ENCODE measurements around the gene DAPK3. TPM values are rescaled to one million over a fixed set of nuclear protein-coding genes. Genes with fewer than 3 reads are reported as not detected.

Gene DAPK3
- total RNA-seq, 4 donors from 2014 or later: 192 to 257 (median 235) TPM

GRCh38 chr19:3980353-3981251 is 9.7 kb upstream of the DAPK3 start:
- H3K4me1 ChIP-seq: peaks cover 0 to 68% (median 16%) of the 10 kb centered on the region in 3 donors
- H3K9me3 ChIP-seq: no peaks in the 10 kb centered on the region
- no peaks in the 10 kb centered on the region for H3K27me3 ChIP-seq
- H3K27ac ChIP-seq: peak overlapping the region in 2 of 4 donors; percentile 9 to 96
- H3K36me3 ChIP-seq: peaks cover 4 to 85% of the 10 kb centered on the region in 2 donors
- WGBS, 2 donors (ENCODE audit: low coverage in 1 of 2): 50% methylated on average over 2 of the region's 31 CpGs; no CpG with 5 or more reads in 1 of the 2 donors
- TF ChIP-seq EP300 (IDR thresholded peaks at IDR 0.05) (no peak), POLR2AphosphoS5 (IDR thresholded peaks at IDR 0.05) (no peak), POLR2A (IDR thresholded peaks at IDR 0.05) (no peak)
- TF ChIP-seq, protein P1, sequence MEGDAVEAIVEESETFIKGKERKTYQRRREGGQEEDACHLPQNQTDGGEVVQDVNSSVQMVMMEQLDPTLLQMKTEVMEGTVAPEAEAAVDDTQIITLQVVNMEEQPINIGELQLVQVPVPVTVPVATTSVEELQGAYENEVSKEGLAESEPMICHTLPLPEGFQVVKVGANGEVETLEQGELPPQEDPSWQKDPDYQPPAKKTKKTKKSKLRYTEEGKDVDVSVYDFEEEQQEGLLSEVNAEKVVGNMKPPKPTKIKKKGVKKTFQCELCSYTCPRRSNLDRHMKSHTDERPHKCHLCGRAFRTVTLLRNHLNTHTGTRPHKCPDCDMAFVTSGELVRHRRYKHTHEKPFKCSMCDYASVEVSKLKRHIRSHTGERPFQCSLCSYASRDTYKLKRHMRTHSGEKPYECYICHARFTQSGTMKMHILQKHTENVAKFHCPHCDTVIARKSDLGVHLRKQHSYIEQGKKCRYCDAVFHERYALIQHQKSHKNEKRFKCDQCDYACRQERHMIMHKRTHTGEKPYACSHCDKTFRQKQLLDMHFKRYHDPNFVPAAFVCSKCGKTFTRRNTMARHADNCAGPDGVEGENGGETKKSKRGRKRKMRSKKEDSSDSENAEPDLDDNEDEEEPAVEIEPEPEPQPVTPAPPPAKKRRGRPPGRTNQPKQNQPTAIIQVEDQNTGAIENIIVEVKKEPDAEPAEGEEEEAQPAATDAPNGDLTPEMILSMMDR (IDR thresholded peaks at IDR 0.05): no peak
- no peak for ATAC-seq
- no peak overlapping the region for H3K4me3 ChIP-seq

- ATAC-seq: no peak
- H3K4me1 ChIP-seq: peaks cover 0 to 66% (median 16%) of the 10 kb centered on the region in 3 donors
- 83 to 84% methylated on average over 5 to 7 of the region's 25 CpGs for WGBS, 2 donors (ENCODE audit: low coverage in 1 of 2)
- no peaks in the 10 kb centered on the region for H3K27me3 ChIP-seq
- H3K36me3 ChIP-seq: peaks cover 4 to 93% of the 10 kb centered on the region in 2 donors
- H3K9me3 ChIP-seq: no peaks in the 10 kb centered on the region
- no peak overlapping the region for H3K4me3 ChIP-seq
- H3K27ac ChIP-seq: peak overlapping the region in 1 of 4 donors; percentile 1
- TF ChIP-seq EP300 (IDR thresholded peaks at IDR 0.05) (no peak), POLR2AphosphoS5 (IDR thresholded peaks at IDR 0.05) (no peak), POLR2A (IDR thresholded peaks at IDR 0.05) (no peak)
- TF ChIP-seq, protein P1 (IDR thresholded peaks at IDR 0.05): no peak
Measured at GRCh38 chr19:3979674-3980352, 8.9 kb upstream of the DAPK3 start.

GRCh38 chr19:3979289-3979673 is 8.4 kb upstream of the DAPK3 start:
- H3K36me3 ChIP-seq: peaks cover 4 to 93% of the 10 kb centered on the region in 2 donors
- no peaks in the 10 kb centered on the region for H3K27me3 ChIP-seq
- no peak for ATAC-seq
- H3K4me1 ChIP-seq: peaks cover 0 to 63% (median 15%) of the 10 kb centered on the region in 3 donors
- TF ChIP-seq EP300 (IDR thresholded peaks at IDR 0.05) (no peak), POLR2A (IDR thresholded peaks at IDR 0.05) (no peak), POLR2AphosphoS5 (IDR thresholded peaks at IDR 0.05) (no peak)
- TF ChIP-seq, protein P1 (IDR thresholded peaks at IDR 0.05): no peak
- no peak overlapping the region for H3K27ac ChIP-seq
- H3K4me3 ChIP-seq: no peak overlapping the region
- WGBS, 2 donors (ENCODE audit: low coverage in 1 of 2): 67% methylated on average over 1 of the region's 18 CpGs; no CpG with 5 or more reads in 1 of the 2 donors
- H3K9me3 ChIP-seq: no peaks in the 10 kb centered on the region

- no peak for ATAC-seq
- Histone ChIP-seq H3K27ac (no peak overlapping the region), H3K4me3 (no peak overlapping the region), H3K4me1 (peaks cover 0 to 52% (median 3%) of the 10 kb centered on the region in 3 donors), H3K27me3 (no peaks in the 10 kb centered on the region), H3K9me3 (no peaks in the 10 kb centered on the region), H3K36me3 (peaks cover 4 to 83% of the 10 kb centered on the region in 2 donors)
- TF ChIP-seq EP300 (IDR thresholded peaks at IDR 0.05) (no peak), POLR2AphosphoS5 (IDR thresholded peaks at IDR 0.05) (no peak), POLR2A (IDR thresholded peaks at IDR 0.05) (no peak)
- TF ChIP-seq, protein P1 (IDR thresholded peaks at IDR 0.05): no peak
- WGBS, 2 donors (ENCODE audit: low coverage in 1 of 2): 60 to 95% methylated on average over 1 to 4 of the region's 19 CpGs
Measured at GRCh38 chr19:3978145-3978544, 7.2 kb upstream of the DAPK3 start.

Data from gastroesophageal sphincter (tissue), 4 donors.